GM21515 (cell line): ENCODE data around the gene MGAT3.

ENCODE experiments used
- ATAC-seq: cut with Tn5 transposase; IDR thresholded peaks from one replicate; pipeline ENCODE4 v1.9.1; 2021; ENCODE audit not compliant: unreplicated experiment

The MGAT3 gene

GRCh38 chr22:39449708-39450107 is 7.1 kb upstream of the MGAT3 start:
- no peak for ATAC-seq

- no peak for ATAC-seq
Observed at GRCh38 chr22:39450258-39450955, 6.4 kb upstream of the MGAT3 start.

- no peak for ATAC-seq
Observed at GRCh38 chr22:39452740-39453040, 4.1 kb upstream of the MGAT3 start.

- ATAC-seq, result no peak
Observed at GRCh38 chr22:39453765-39454378, 2.9 kb upstream of the MGAT3 start.

- no peak for ATAC-seq
Observed at GRCh38 chr22:39454385-39454871, 2.4 kb upstream of the MGAT3 start.

GRCh38 chr22:39457198-39457555 is 365 bp downstream of the MGAT3 start:
- ATAC-seq, result no peak

- no peak for ATAC-seq
Observed at GRCh38 chr22:39457556-39458443, 988 bp downstream of the MGAT3 start.

- no peak for ATAC-seq
Observed at GRCh38 chr22:39458444-39459083, 1.8 kb downstream of the MGAT3 start.

- ATAC-seq, result no peak
Observed at GRCh38 chr22:39459681-39460080, 2.9 kb downstream of the MGAT3 start.

GRCh38 chr22:39462443-39463221 is 5.8 kb downstream of the MGAT3 start:
- ATAC-seq, result no peak

GRCh38 chr22:39463277-39463676 is 6.5 kb downstream of the MGAT3 start:
- ATAC-seq, result no peak

- ATAC-seq, result no peak
Observed at GRCh38 chr22:39463931-39464390, 7.1 kb downstream of the MGAT3 start.

GRCh38 chr22:39466228-39467006 is 9.6 kb downstream of the MGAT3 start:
- no peak for ATAC-seq

GRCh38 chr22:39467390-39467895 is 10.6 kb downstream of the MGAT3 start:
- no peak for ATAC-seq

GRCh38 chr22:39468487-39469325 is 11.9 kb downstream of the MGAT3 start:
- no peak for ATAC-seq

- no peak for ATAC-seq
Observed at GRCh38 chr22:39469326-39469680, 12.5 kb downstream of the MGAT3 start.

GRCh38 chr22:39469681-39470450 is 13.1 kb downstream of the MGAT3 start:
- ATAC-seq, result no peak
